Heart left ventricle (tissue), 13 donors: ENCODE measurements around the gene TBCB.

ENCODE experiments used
- CTCF ChIP-seq, 12 donors: fragments of 200-600 bp; sonication (generic) in 4 of 12; IDR thresholded peaks; one replicate each; pipeline versions ENCODE4 v1.5.0 to v1.8.0; 2018 to 2022; ENCODE audit warnings: antibody characterized with exemption in 12 of 12, mild to moderate bottlenecking in 5 of 12
- POLR2A ChIP-seq, 2 donors: fragments of 450-650 bp; IDR thresholded peaks; one replicate each; pipeline ENCODE4 v1.6.1; 2017; ENCODE audit warnings: antibody characterized with exemption in 2 of 2, mild to moderate bottlenecking in 2 of 2, moderate library complexity in 2 of 2
- donor health status: ischemic (EF 13 %, LVEDD 7.1; RV severe dilation, severe dysfunction).
- donor health status: DM: no; HTN: yes; CAD: no.
- donor health status: DM: no; HTN: no; CAD: no.
- donor health status: ischemic (EF 25% LVEDD 6.9; RV normal size, moderate dysfunction).
- donor health status: ischemic (EF 25% LVEDD 5.7; RV mildly dilated, moderate dysfunction).
- donor health status: ischemic (EF 35%, LVEDD 5.7; RV mildly dilated, moderate dysfunction).
- donor health status: nonischemic (EF 11% LVEDD 7.7; RV severe dilation, severe dysfunction).
- donor health status: DM: yes; HTN: yes; CAD: no.
- donor health status: PGD.
- donor health status: ischemic (EF 29% LVEDD 5.4; RV normal size, mild dysfunction).
- donor health status: nonischemic (EF 23%, LVEDD 6.1; RV moderate dilation, normal function).

- TF ChIP-seq CTCF (IDR thresholded peaks at IDR 0.05) (no peak), POLR2A (IDR thresholded peaks at IDR 0.05) (no peak)
Observed at GRCh38 chr19:36106441-36106840, 8.8 kb upstream of the TBCB start.
